ENCODE data around the gene DCAF4.
A peak's percentile ranks its signal among the peaks of the same experiment; 100 is the strongest.

DCAF4 gene

DNA sequence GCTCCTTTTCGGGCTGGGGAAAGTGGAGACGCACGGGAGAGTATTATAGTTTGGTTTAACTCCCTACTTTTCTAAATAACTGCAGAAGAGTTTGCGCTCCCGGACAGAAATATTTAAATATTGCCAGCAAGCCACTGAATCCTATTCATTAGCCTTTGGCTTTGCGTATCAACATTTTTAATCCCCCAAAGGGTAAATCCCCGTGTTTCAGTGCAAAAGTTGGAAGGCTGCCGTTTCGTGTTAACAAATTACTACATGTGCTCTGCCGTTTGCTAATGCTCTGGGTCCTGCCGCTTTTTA, 32.0 kb upstream of the DCAF4 start:
- DNase-seq (ENCODE audit: low read depth) = no peak

DNA sequence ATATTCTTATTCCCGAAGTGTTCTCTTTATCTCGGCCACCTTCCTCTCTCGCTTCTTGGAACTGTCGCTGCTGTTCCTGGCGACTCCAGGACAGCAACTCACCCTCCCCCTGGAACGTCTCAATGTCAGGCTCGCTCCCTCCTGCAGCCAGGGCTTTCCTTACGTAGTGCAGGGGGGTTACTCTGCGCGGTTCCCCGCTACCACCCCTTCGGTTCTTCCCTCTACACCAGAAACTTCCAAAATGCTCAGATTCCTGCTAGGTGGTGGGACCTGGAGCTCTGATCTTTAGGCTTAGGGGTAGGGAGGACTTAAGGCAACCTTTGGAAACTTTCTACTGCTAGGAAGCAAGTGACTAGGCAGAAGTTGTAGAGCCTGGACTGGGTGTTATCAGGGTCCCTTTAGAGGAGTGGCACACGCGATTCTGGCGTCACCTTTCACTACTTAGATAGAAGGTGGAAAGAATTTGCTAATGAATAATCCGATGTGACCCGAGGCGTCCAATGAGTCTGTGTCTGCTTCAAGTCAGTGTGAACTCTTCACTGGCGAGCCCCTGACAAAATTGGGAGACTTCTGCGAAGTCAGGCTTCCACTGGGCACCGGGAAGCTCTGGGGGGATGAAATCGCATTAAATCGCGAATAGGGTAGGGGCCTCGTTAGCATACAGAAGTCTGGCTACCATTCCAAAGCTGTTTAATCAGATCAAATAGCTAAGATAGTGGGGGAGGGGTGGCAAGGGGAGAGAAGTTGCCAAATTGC, 31.5 kb upstream of the DCAF4 start:
- TF ChIP-seq, protein P1, sequence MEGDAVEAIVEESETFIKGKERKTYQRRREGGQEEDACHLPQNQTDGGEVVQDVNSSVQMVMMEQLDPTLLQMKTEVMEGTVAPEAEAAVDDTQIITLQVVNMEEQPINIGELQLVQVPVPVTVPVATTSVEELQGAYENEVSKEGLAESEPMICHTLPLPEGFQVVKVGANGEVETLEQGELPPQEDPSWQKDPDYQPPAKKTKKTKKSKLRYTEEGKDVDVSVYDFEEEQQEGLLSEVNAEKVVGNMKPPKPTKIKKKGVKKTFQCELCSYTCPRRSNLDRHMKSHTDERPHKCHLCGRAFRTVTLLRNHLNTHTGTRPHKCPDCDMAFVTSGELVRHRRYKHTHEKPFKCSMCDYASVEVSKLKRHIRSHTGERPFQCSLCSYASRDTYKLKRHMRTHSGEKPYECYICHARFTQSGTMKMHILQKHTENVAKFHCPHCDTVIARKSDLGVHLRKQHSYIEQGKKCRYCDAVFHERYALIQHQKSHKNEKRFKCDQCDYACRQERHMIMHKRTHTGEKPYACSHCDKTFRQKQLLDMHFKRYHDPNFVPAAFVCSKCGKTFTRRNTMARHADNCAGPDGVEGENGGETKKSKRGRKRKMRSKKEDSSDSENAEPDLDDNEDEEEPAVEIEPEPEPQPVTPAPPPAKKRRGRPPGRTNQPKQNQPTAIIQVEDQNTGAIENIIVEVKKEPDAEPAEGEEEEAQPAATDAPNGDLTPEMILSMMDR (IDR thresholded peaks at IDR 0.05; ENCODE audit: low read length, missing control alignments) = no peak
- no peak for DNase-seq (ENCODE audit: low read depth)
- H3K4me3 ChIP-seq (replicated peaks; ENCODE audit: low read depth, low read length) = peak overlapping the region; percentile 83

More for the DNA sequence above, 32.0 kb upstream of the DCAF4 start:
- TF ChIP-seq, protein P1 (IDR thresholded peaks at IDR 0.05; ENCODE audit: low read length, missing control alignments) = no peak
- peak overlapping the region; percentile 83 for H3K4me3 ChIP-seq (replicated peaks; ENCODE audit: low read depth, low read length)

DNA sequence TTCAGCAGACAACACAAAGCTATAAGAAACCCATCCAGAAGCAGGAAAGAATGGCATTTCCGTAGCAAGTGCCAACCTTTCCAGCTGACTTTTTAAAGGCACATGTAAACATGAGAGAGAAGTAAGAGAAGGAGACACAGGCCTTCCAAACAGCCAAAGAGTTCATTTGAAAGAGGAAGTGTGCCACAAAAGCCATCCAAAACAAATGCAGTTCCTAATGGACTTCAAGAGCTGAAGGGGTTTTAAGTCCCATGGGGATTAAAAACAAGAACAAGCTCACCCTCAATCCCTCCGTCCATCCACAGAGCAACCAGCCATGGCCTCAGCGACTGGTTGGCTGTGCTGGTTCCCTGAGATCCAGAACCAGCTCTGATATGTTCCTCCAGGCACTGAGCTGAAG, 27.8 kb upstream of the DCAF4 start:
- no peak for DNase-seq (ENCODE audit: low read depth)
- TF ChIP-seq, protein P1 (IDR thresholded peaks at IDR 0.05; ENCODE audit: low read length, missing control alignments) = no peak
- no peak overlapping the region for H3K4me3 ChIP-seq (replicated peaks; ENCODE audit: low read depth, low read length)

DNA sequence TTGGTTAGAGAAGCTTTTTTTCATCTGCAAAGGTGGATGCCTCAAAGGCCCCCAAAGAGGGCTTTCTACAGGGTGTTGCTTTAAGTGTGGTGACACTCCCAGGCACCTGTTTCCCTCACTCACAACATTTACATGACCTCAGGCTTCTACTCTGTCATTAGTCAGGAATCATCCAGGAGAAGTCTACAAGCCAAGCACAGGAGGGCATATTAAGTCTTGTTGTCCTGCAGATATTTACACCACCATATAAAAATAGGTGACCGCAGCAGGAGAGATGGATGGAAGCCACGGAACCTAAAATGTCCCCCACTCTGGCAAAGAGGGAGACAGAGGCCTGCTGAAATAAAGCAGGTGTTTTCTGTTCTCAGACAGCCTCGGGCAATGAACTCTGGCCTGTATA, 24.9 kb upstream of the DCAF4 start:
- TF ChIP-seq, protein P1 (IDR thresholded peaks at IDR 0.05; ENCODE audit: low read length, missing control alignments) = no peak
- no peak for DNase-seq (ENCODE audit: low read depth)
- no peak overlapping the region for H3K4me3 ChIP-seq (replicated peaks; ENCODE audit: low read depth, low read length)

DNA sequence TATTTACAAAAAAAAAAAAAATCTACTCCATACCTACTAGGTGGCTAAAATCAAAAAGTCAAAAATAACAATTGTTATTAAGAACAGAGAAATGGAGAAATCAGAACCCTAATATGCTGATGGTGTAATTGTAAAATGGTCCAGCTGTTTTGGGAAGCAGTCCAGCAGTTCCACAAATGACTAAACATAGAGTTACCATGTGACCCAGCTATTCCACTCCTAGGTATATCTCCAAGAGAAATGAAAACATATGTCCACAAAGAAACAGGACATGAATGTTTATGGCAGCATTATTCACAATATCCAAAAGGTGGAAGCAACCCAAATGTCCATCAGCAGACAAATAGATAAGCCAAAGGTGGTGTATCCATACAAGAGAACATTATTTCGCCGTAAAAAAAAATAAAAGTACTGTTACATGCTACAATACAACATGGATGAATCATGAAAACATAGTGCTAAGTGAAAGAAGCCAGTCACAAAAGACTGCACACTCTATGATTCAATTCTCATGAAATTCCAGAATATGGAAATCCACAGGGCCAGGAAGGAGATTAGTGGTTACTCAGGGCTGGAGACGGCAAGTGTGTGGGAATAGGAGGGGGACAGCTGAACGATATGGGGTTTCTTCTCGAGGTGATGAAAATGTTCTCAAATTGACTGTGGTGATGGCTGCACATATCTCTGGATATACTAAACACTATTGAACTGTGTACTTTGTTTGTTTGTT, 23.3 kb upstream of the DCAF4 start:
- peak; percentile 58 for DNase-seq (ENCODE audit: low read depth)
- TF ChIP-seq, protein P1 (IDR thresholded peaks at IDR 0.05; ENCODE audit: low read length, missing control alignments) = no peak
- H3K4me3 ChIP-seq (replicated peaks; ENCODE audit: low read depth, low read length) = no peak overlapping the region

DNA sequence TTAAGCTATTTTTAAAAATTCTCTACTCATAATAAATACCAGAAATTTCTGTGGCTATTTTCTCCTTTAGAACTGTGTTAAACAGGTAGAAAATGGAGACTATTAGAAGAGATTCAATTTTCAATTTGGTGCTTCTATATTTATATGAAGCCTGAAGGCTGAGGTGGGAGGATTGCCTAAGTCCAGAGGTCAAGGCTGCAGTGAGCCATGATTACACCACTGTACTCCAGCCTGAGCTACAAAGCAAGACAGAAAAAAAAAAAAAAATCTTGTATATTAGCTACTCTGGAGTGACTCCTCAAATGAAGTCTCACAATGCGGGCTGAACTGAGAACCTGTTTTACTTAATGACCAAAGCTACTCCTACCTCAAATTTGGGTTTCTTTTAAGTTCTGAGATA, 22.5 kb upstream of the DCAF4 start:
- H3K4me3 ChIP-seq (replicated peaks; ENCODE audit: low read depth, low read length) = no peak overlapping the region
- no peak for DNase-seq (ENCODE audit: low read depth)
- TF ChIP-seq, protein P1 (IDR thresholded peaks at IDR 0.05; ENCODE audit: low read length, missing control alignments) = no peak

Data from fibroblast of pulmonary artery (primary cell).